Suprapubic skin (tissue), 3 donors: ENCODE results near the gene SEMA6A.

Source experiments
- CTCF ChIP-seq, 2 donors: fragments of 200-600 bp in 1 of 2; fragments of 450-650 bp in 1 of 2; sonication (generic) in 1 of 2; IDR thresholded peaks; one replicate each; pipeline ENCODE4 v1.5.1; 2016 to 2019; ENCODE audit warnings: antibody characterized with exemption in 2 of 2, mild to moderate bottlenecking in 1 of 2, moderate library complexity in 1 of 2
- EP300 ChIP-seq: sonication (generic); formaldehyde crosslinking; IDR thresholded peaks from one replicate; pipeline ENCODE4 v1.6.1; 2017; ENCODE audit warnings: antibody characterized with exemption
- POLR2A ChIP-seq, 2 donors: fragments of 450-650 bp; IDR thresholded peaks; one replicate each; pipeline ENCODE4 v1.6.1; 2017; ENCODE audit warnings: antibody characterized with exemption in 2 of 2, mild to moderate bottlenecking in 2 of 2, moderate library complexity in 2 of 2

- TF ChIP-seq EP300 (no peak), CTCF (IDR thresholded peaks at IDR 0.05) (no peak), POLR2A (IDR thresholded peaks at IDR 0.05) (no peak)
Measured at GRCh38 chr5:116566251-116566650, 8.4 kb downstream of the SEMA6A start.
